HepG2 (cell line): ENCODE results near the gene SETD5. TPM values are rescaled to one million over a fixed set of nuclear protein-coding genes. Genes with fewer than 3 reads are reported as not detected.
A peak's percentile ranks its signal among the peaks of the same experiment; 100 is the strongest.

Experiments
- CBX1 ChIP-seq: IDR thresholded peaks from one replicate; pipeline ENCODE4 v1.6.1; 2016; ENCODE audit warnings: antibody characterized with exemption, low read depth
- CEBPB ChIP-seq: IDR thresholded peaks from 2 replicates; pipeline ENCODE4 v1.6.1; 2011; ENCODE audit warnings: low read depth, low read length, improper control_type of control experiment, borderline replicate concordance
- CEBPZ ChIP-seq: IDR thresholded peaks from 2 replicates; pipeline ENCODE4 v1.6.1; 2012; ENCODE audit warnings: low read length, improper control_type of control experiment
- CREB1 ChIP-seq, 2 experiments: fragments of 450-650 bp in 1 of 2; IDR thresholded peaks; 2 replicates each; pipeline ENCODE4 v1.6.1; 2016 to 2017; ENCODE audit warnings: control low read depth in 1 of 2, mild to moderate bottlenecking in 1 of 2, missing compliant biosample characterization in 1 of 2, missing genetic modification characterization in 1 of 2
- GABPA ChIP-seq, 2 experiments: IDR thresholded peaks; 2 replicates each; pipeline ENCODE4 v1.6.1; 2011 to 2016; ENCODE audit warnings: low read depth in 2 of 2, low read length in 1 of 2, missing biosample characterization in 1 of 2, missing genetic modification characterization in 1 of 2
- KIAA2018 ChIP-seq: sonication (generic); formaldehyde crosslinking; IDR thresholded peaks from 2 replicates; pipeline ENCODE4 v1.5.0; 2020; ENCODE audit warnings: mild to moderate bottlenecking, missing genetic modification reagents, borderline replicate concordance
- SMAD9 ChIP-seq: sonication (generic); formaldehyde crosslinking; IDR thresholded peaks from 2 replicates; pipeline ENCODE4 v1.5.1; 2020; ENCODE audit warnings: mild to moderate bottlenecking, missing genetic modification reagents
- SMYD3 ChIP-seq: sonication (generic); formaldehyde crosslinking; IDR thresholded peaks from 2 replicates; pipeline ENCODE4 v1.8.1; 2023; ENCODE audit warnings: mild to moderate bottlenecking, missing genetic modification reagents
- ZNF251 ChIP-seq: sonication (generic); formaldehyde crosslinking; IDR thresholded peaks from 2 replicates; pipeline ENCODE4 v1.9.0; 2021; ENCODE audit warnings: mild to moderate bottlenecking, missing genetic modification reagents
- ZNF432 ChIP-seq: sonication (generic); formaldehyde crosslinking; IDR thresholded peaks from 2 replicates; pipeline ENCODE4 v1.5.0; 2020; ENCODE audit warnings: missing genetic modification reagents, mild to moderate bottlenecking, borderline replicate concordance
- ZNF747 ChIP-seq: sonication (generic); formaldehyde crosslinking; IDR thresholded peaks from 2 replicates; pipeline ENCODE4 v1.8.1; 2023; ENCODE audit warnings: missing genetic modification reagents, mild to moderate bottlenecking, borderline replicate concordance
- ZNF780A ChIP-seq: sonication (generic); formaldehyde crosslinking; IDR thresholded peaks from 2 replicates; pipeline ENCODE4 v1.8.0; 2022; ENCODE audit warnings: mild to moderate bottlenecking, missing genetic modification reagents, moderate library complexity
- polyA plus RNA-seq, 8 experiments: library from polyadenylated mRNA; depleted of rRNA in 3 of 8; stranded (reverse) in 7 of 8; unstranded in 1 of 8; fragments of >200 nt; fragmentation: Illumina TruSeq in 4 of 8; extraction: Trizol in 4 of 8; gene quantifications; 2 replicates each; pipeline versions ENCODE4 v1.2.1 to v1.2.3, GENCODE V29; 2011 to 2016; ENCODE audit warnings: low read depth in 4 of 8, missing spikeins in 1 of 8, mixed read lengths in 1 of 8; ENCODE audit not compliant: insufficient read depth in 1 of 8
- total RNA-seq, 5 experiments: library from RNA; depleted of rRNA; stranded (reverse); fragments of >200 nt; fragmentation: Illumina TruSeq; extraction: Trizol; gene quantifications; 2 replicates each; pipeline ENCODE4 v1.2.3, GENCODE V29; 2016; ENCODE audit warnings: low read depth in 1 of 5
- TF ChIP-seq, protein P1 (sequence below), 2 experiments: IDR thresholded peaks; 2 replicates each; pipeline ENCODE4 v1.6.1; 2011 to 2012; ENCODE audit warnings: low read length in 2 of 2, borderline replicate concordance in 1 of 2, low read depth in 1 of 2, mild to moderate bottlenecking in 1 of 2, moderate library complexity in 1 of 2

SETD5 gene
- total and polyA plus RNA-seq, 2 of the 13 experiments (the other 11 are each of a cell fraction or from before 2014, with no cell fraction given) = 46.8 to 95.8 TPM

DNA sequence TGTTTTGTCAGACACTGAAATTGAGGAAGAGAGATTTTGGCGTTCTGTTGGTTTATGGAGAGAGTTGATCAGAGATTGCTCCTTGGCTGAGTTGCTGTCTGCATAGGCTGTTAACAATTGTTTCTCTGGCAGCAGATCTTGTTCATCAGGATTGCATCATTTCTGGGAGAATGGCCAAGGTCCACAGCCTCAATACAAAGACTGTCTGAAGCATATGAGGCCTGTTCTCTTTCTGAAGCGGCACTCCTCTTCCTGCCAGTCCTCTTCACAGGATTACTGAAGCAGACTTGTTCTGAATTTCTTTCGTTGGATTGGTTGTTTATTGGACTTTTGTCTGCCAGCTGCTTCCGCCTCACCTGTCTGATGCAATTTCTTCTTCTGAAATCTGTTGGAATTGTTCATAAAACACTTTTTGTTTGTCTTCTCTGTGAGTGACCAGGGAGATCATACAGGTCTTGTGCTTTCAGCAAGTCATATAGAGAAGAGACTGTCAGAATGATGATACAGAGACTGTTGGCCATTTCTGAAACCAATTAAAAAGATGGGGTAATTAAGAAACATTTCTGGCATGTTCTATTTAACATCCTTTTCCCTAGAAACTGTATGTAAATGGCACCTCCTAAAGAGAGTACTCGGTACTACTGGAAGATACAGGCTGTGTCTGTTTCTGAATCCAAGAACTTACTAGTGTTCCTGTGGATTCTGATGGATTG is 25.5 kb downstream of the SETD5 start (continued):
- TF ChIP-seq SMAD9 (CRISPR knock-in tag) (no peak), ZNF747 (CRISPR knock-in tag) (peak; percentile 44; the same call in 1 of the 2 replicates), ZNF780A (CRISPR knock-in tag) (no peak), GABPA (IDR thresholded peaks at IDR 0.05; ENCODE audit: low read depth, low read length) (no peak), GABPA (CRISPR knock-in tag; IDR thresholded peaks at IDR 0.05; ENCODE audit: low read depth) (peak; percentile 86), SMYD3 (no peak), CBX1 (peak; percentile 38), KIAA2018 (CRISPR knock-in tag) (no peak), CREB1 (IDR thresholded peaks at IDR 0.05) (no peak), CREB1 (CRISPR knock-in tag; IDR thresholded peaks at IDR 0.05) (peak; percentile 74), ZNF432 (CRISPR knock-in tag) (no peak), CEBPB (peak; percentile 98), ZNF251 (CRISPR knock-in tag) (no peak), CEBPZ (no peak)
- TF ChIP-seq, protein P1, sequence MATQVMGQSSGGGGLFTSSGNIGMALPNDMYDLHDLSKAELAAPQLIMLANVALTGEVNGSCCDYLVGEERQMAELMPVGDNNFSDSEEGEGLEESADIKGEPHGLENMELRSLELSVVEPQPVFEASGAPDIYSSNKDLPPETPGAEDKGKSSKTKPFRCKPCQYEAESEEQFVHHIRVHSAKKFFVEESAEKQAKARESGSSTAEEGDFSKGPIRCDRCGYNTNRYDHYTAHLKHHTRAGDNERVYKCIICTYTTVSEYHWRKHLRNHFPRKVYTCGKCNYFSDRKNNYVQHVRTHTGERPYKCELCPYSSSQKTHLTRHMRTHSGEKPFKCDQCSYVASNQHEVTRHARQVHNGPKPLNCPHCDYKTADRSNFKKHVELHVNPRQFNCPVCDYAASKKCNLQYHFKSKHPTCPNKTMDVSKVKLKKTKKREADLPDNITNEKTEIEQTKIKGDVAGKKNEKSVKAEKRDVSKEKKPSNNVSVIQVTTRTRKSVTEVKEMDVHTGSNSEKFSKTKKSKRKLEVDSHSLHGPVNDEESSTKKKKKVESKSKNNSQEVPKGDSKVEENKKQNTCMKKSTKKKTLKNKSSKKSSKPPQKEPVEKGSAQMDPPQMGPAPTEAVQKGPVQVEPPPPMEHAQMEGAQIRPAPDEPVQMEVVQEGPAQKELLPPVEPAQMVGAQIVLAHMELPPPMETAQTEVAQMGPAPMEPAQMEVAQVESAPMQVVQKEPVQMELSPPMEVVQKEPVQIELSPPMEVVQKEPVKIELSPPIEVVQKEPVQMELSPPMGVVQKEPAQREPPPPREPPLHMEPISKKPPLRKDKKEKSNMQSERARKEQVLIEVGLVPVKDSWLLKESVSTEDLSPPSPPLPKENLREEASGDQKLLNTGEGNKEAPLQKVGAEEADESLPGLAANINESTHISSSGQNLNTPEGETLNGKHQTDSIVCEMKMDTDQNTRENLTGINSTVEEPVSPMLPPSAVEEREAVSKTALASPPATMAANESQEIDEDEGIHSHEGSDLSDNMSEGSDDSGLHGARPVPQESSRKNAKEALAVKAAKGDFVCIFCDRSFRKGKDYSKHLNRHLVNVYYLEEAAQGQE (IDR thresholded peaks at IDR 0.05; ENCODE audit: borderline replicate concordance in 1 of 2, low read depth in 1 of 2, low read length in 2 of 2) = peak in 1 of 2 experiments; percentile 64; a peak in 1 of 4 replicates
